Measurements from ENCODE around the gene C3orf70.

C3orf70 gene

DNA sequence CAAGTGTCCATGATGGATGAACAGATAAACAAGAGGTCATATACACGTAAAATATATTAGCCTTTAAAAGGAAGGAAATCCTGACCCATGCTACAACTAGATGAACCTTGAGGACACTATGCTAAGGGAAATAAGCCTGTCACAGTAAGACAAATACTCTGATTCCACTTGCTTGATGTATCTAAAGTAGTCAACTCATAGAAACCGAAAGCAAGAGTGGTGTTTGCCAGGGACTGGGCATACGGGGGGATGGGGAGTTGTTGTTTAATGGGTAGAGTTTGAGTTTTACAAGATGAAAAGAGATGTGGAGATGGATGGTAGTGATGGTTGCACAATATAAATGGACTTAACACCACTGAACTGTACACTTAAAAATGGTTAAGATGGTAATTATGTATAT is 65.4 kb downstream of the C3orf70 start:
- no peak for DNase-seq (ENCODE audit: low read depth, low spot score)

DNA sequence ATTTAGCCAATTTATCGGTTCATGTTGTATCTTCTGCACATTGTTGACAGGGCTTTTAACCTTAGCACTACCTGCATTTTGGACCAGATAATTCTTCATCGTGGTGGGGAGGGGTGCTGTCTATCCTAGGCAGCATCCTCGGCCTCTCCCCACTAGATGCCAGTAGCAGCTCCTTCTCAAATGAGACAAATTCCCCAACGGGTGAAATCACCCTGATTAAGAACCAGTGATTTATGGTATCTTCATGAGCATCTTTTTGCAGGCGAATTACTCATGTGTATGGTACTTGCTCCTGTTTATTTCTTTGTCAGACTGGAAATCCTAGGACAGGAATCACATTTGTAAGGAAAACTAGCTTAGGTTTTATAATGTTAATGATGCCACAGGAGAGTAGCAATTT is 68.0 kb downstream of the C3orf70 start:
- DNase-seq (ENCODE audit: low read depth, low spot score) = peak; percentile 44

DNA sequence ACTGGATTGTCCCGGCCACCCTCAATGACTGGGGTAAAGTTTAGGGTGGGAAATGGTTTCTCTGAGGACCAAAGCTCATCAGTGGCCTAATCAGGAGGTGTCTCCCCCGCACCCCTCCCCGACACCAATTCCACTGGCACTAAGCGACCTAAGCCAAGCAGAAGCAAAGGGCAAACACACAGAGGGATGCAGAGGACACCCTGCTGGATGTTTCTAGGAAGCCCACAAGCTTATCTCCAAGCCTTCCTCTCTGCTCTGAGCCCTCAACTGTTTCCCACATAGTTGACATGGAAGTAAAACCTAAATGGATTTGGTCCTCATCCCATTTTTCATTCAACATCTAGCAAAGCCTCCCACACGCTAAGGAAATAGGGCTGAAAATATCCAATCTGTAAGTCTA is 68.5 kb downstream of the C3orf70 start:
- no peak for DNase-seq (ENCODE audit: low read depth, low spot score)

DNA sequence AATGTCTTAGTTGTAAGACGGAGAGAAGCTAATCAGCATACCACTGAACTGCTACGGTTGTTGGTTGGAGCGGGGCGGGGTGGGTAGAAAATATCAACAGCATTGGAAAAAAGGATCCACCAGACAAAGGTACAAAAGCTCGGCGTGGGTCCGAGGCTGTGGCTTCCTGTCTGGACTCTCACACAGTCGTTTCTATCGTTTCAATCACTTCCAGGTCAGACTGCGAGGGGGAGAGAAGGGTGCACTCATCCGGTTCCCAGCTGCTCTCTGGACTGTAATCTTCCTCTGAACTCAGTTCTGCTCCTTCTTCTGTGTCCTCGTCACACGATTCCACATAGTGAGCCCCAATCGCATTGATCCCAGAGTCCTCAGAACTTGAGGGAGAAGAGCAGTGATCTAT is 70.0 kb downstream of the C3orf70 start:
- no peak for DNase-seq (ENCODE audit: low read depth, low spot score)

DNA sequence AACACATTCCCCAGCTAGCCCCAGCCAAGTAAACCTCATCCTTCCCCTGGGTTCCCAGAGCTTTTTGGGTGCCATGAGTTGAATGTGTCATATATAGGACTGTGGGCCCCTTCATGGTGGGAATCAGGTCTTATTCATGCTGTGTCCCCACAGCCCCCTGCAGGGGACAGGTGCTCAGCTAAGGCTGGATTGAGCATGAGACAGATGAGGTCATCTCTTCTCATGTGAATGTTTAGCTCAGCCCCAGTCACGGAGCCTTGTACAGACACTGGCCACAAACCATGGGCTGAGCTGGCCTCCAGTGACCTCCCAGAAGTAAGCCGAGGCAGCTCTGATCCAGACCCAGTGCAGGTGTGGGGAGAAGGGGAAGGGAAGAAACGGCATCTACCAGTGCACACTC is 70.7 kb downstream of the C3orf70 start:
- DNase-seq (ENCODE audit: low read depth, low spot score) = peak; percentile 15

DNA sequence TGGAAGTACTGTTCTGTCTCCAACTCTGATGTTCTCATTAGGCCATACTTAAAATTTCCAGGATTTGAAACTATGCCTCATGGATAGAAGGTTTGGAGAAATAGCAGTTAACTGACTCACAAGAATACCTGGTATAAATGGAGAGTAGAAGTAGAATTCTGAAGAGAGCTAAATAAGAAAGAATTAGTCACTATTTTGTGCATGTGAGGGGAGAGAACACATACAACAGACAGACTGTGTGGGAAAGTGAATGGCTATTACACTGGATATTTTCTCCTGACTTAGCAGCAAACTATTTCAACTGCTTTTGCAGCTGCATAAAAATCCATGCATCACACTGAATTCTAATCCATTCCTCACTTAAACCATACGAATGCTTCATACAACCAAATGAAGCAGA is 71.3 kb downstream of the C3orf70 start:
- DNase-seq (ENCODE audit: low read depth, low spot score) = peak; percentile 33

DNA sequence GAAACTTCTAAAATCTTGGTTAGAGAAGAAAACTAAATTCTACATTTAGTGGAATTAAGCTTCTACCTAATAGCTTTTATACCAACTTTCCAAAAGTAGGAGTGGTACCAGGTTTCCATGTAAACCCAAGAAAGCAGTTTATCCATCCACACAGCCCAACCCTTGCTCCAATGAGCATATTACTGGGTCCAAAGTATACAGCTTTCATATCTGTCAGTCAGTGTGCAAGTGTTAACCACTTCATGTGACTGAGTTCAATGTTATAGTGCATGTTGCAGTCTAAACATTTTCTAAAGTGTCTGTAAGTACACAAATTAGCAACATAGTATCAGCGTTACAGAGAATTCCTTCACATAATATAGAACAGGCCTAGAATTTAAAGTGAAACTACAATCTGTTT is 73.2 kb downstream of the C3orf70 start:
- no peak for DNase-seq (ENCODE audit: low read depth, low spot score)

DNA sequence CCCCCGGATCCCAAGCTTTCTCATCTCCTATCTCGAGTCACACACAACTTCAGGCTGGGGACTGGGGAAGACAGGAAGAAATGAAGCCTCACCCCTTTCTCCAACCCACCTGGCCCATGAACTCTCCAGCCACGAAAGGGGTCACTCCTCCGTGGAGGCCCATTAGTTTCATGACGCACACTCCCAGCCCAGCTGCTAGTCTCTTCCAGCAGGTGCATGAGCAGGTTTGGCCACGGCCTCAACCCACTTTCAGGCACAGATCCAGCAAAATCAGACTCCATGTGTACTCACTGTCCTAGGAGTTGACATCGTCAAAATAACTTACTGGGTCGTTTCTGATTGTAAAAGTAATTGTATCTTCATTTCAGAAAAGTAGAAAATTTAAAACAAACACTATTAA is 76.6 kb downstream of the C3orf70 start:
- DNase-seq (ENCODE audit: low read depth, low spot score) = no peak

DNA sequence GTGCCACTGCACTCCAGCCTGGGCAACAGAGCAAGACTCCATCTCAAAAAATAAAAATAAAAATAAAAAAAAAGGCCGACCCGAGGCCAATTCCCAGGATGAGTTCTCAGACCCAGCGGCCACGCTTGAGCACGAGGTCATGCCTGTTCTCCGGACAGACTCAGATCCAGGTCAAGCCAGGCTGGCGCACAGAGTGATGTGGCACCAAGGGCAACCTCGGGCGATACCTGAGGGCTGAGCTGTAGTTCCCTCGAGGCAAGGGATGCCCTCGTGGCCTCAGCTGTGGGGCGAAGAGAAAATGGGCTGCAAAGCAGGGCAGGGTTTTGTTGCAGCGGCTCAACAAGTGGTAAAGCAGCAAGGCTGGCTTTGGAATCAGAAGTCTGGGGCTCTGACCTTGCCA is 77.3 kb downstream of the C3orf70 start:
- DNase-seq (ENCODE audit: low read depth, low spot score) = no peak

DNA sequence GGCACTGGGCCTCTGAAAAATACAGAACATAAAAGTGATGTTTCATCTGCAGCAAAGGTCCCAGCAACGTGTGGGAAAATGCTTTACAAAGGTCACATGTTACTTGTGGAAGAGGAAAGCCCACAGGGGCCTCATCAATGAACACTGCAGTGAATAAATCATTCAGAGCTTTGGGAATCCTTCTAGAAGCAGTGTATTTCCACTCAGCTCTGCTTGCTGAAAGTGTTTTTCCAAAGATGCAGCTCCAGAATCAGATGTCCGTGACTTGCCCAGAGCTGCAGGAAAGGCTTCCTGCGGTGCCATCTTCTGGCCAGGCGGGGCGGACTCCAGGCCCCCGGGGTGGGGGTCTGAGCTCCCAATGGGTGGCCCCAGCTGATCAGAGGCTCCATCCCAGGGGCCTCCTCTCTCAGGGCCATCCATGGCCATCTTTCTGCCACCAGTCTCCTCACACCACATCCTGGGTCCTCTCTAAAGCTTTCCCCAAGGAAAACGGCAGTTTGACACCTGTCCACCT is 81.5 kb downstream of the C3orf70 start:
- no peak for DNase-seq (ENCODE audit: low read depth, low spot score)

DNA sequence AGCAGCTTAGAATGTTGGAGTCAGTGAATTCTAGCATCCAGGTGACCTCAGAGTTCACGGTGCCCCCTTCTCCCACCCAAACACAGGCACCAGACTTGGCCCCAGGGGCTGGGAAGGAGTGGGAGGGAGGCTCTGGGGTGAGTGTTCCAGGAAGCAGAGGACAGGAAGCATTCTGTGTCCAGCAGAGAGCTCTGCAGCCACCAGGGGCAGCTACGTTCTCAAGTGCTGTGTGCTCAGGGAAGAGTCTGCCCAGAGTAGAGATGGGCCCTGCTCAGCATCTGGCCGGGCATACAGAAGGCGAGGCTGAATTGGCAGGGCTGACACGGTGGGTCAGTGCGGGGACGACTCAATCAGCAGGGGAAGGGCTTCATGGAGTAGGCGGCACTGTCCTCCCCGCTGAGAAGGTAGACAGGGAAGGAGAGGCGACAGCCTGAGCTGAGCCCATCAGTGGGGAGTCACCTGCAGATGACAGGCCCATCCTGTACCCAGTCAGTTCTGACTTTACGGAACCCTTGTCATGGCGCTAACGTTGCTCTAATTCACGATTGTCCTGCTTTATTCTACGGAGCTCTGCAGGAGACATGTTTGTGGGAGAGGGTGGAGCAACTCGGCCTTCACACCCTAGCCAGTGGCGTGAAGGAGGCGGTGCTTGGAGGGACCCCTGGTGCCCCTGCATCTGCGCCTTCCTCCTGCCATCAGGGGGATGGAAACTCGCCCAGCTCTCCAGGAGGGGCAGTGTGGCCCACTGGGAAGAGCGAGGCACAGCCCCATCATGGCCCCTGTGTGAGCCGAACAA is 82.2 kb downstream of the C3orf70 start:
- peak; percentile 20 for DNase-seq (ENCODE audit: low read depth, low spot score)

DNA sequence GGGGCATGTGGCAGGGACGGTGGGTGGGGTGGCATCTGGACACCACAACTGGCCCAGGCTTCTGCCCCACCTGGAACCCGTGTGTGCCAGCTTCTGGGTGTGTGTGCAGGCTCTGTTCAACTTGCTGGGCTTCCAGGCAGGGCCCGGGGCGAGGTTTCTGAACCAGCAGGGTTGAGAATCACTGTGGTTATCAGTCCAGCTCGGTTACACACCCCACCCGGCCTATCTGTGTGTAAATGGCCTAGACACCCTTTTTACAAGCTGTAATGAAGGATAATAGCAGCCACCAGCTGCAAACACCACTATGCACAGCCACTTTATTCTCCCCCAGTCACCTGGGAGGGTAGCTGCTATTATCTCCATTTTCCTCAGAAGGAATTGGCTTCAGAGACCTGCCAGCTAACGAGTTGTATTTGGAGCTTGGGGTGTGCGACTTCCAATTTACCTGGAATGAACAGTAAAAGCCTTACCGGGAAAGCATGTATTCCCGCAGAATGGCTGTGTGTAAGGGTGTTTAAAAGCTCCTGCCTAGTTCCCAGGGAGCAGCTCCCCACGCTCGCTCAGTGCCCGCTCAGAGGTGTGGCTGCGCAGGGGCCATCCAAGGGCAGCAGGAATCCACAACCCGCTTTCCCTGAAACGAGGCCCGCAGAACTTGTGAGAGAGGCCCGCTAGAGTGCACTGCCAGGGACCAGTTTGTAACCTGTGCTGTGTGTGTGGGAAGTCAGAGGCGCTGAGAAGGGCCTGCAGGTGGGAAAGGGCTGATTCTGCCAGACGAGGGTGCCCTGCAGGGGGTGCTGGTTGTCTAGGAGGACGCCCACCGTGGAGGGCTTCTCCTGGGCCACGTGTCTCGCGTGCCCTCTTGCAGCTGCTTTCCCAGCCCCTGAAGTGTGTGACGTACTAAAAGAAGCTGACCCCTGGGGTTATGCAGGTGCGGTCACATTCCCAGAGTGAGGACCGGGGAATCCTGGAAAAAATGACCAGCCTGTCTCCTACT is 83.5 kb downstream of the C3orf70 start:
- DNase-seq (ENCODE audit: low read depth, low spot score) = no peak

DNA sequence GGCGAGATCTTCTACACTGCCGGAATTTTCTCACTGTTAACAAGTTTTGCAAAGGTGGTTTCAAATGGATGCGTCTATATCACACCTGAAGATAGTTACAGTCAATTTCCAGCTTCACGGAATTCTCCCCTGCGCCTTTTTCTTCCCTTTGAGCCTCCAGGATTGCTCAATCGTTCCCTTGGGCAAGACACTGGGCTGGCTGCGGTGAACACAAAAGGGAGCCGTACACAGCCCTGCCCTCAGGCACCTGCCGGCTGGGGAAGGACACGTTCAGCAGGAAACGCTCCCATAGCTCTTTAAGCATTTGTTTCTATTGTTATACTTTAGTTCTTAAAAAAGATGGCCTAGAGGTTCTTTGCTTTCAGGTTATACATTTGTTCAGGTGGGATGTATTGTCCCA is 85.7 kb downstream of the C3orf70 start:
- no peak for DNase-seq (ENCODE audit: low read depth, low spot score)

DNA sequence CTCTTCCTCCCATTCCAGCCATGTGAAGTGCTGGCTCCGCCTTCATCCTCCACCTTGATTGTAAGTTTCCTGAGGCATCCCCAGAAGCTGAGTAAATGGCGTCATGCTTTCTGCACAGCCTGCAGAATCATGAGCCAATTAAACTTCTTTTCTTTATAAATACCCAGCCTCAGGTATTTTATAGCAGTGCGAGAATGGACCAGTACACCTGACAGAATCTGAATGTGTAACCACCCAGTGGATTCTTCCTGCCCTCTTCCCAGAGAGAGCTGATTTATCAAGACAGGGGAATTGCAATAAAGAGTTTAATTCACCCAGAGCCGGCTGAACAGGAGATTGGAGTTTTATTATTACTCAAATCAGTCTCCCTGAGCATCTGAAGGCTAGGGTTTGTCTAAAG is 86.6 kb downstream of the C3orf70 start:
- no peak for DNase-seq (ENCODE audit: low read depth, low spot score)

DNA sequence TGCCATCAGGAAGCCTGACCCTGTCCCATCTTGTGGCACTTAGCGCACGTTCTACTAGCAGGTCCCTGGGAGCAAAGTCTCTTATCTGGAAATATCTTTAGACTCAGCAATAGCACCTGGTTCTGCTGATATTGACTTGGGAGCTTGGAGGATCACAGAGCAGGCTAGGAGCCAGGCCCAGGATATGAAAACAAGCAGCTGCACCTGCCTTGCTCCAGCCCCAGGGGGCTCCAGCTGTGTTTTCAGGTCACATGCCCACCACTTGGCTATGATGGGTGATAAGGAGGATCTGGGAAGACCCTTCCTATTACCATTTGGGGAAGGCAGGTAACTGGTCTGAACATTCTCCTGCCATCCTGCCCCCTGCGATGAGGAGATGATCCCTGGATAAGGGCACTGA is 87.8 kb downstream of the C3orf70 start:
- no peak for DNase-seq (ENCODE audit: low read depth, low spot score)

DNA sequence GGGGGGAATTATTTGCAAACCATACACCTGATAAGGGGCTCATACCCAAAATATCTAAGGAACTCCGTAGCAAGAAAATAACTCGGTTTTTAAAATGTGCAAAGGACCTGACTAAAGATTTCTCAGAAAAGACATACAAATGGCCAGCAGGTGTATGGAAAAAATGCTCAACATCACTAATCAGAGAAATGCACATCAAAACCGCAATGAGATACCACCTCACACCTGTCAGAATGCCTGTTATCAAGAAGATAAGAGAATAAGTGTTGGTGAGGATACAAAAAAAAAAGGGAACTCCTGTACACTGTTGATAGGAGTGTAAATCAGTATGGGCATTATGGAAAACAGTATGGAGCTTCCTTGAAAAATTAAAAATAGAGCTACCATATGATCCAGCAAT is 89.4 kb downstream of the C3orf70 start:
- no peak for DNase-seq (ENCODE audit: low read depth, low spot score)

DNA sequence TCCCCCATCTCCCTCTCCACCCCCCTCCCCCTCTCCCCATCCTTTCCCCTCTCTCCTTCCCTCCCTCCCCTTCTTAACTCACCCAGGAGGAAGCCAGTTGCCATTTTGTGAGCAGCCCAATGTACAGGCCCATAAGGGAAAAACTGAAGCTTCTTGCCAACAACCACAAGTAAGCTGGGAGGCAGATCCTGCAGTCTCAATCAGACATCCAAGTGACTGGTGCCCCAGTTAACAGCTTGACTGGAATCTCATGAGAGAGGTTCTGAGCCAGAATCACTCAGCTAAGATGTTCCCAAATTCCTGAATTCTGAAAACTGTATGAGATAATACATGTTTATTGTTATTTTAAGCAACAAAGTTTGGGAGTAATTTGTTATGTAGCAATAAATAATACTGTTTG is 90.7 kb downstream of the C3orf70 start:
- DNase-seq (ENCODE audit: low read depth, low spot score) = no peak

DNA sequence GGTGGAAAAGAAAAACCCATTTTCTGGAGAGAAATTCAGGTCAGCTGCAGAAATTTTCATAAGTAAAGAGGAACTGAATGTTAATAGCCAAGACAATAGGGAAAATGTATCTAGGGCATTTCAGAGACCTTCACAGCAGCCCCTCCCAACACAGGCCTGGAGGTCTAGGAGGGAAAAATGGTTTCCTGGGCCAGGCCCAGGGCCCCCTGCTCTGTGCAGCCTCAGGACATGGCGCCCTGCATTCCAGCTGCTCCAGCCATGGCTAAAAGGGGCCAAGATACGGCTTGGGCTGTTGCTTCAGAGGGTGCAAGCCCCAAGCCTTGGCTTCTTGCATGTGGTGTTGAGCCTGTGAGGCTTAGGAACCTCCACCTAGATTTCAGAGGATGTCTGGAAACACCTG is 92.2 kb downstream of the C3orf70 start:
- DNase-seq (ENCODE audit: low read depth, low spot score) = no peak

DNA sequence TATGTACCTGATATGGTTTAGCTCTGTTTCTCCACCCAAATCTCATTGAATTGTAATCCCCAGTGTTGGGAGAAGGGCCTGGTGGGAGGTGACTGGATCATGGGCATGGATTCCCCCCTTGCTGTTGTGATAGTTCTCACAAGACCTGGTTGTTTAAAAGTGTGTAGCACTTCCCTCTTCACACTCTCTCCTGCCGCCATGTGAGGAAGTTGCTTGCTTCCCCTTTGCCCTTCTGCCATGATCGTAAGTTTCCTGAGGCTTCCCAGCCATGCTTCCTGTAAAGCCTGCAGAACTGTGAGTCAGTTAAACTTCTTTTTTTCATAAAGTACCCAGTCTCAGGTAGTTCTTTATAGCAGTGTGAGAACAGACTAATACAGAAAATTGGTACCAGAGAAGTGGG is 93.1 kb downstream of the C3orf70 start:
- DNase-seq (ENCODE audit: low read depth, low spot score) = no peak

DNA sequence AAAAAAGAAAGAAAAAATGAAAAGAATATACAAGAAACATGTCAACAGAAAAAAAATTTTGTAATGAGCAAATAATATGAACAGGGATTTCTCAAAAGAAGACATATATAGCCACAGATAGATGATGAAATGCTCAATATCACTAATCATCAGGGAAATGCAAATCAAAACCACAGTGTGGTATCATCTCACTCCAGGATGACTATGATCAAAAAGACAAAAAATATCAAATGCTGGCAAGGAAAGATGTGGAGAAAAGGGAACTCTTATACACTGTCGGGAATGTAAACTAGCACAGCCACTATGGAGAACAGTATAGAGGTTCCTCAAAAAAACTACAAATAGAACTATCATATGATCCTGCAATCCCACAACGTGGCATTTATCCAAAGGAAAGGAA is 94.1 kb downstream of the C3orf70 start:
- no peak for DNase-seq (ENCODE audit: low read depth, low spot score)

DNA sequence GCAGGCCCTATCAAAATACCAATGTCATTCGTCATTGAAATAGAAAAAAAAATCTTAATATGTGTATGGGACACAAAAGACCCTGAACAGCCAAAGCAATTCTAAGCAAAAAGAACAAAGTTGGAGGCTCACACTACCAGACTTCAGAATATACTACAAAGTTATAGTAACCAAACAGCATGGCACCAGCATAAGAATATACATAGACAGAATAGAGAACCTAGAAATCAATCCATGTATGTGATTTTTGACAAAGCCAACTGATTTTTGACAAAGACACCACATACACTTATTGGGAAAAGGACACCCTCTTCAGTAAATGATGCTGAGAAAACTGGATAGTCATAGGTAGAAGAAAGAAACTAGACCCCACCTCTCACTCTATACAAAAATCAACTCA is 95.0 kb downstream of the C3orf70 start:
- no peak for DNase-seq (ENCODE audit: low read depth, low spot score)

DNA sequence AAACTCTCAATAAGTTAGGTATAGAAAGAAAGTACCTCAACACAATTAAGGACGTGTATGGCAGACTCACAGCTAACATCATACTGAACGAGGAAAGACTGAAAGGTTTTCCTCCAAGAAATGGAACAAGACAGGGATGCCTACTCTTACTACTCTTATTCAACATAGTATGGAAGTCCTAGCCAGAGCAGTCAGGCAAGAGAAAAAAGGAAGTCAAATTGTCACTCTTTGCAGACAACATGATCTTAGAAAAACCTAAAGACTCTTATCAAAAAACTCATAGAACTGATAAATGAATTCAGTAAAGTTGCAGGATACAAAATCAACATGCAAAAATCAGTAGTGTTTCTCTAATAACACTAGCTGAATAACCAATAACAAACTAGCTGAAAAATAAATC is 96.0 kb downstream of the C3orf70 start:
- no peak for DNase-seq (ENCODE audit: low read depth, low spot score)

DNA sequence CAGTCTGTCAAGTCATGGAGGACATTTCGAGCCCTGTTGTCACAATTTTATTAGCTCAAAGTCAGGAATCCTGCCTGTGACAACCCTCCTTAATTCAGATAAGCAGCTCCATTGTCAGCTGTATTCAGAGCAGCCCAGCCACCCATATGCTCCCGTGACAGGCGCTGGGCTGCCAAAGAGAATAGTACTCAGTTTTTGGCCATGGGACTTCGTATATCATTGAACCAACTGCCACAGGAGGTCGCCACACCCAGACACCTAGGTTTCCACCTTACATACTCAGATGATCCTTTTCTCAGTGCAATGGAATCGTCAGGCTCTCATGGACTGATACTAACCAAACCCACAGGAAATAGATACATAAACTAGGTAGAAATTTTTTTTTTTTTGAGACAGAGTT is 100.2 kb downstream of the C3orf70 start:
- DNase-seq (ENCODE audit: low read depth, low spot score) = no peak

Data from astrocyte of the hippocampus (primary cell).